Fibroblast of the aortic adventitia (primary cell): ENCODE measurements around the gene UBR3. TPM values are rescaled to one million over a fixed set of nuclear protein-coding genes. Genes with fewer than 3 reads are reported as not detected.
A peak's percentile ranks its signal among the peaks of the same experiment; 100 is the strongest.

ENCODE experiments used
- DNase-seq: peaks from one replicate; pipeline ENCODE4 v3.0.0-alpha.2; 2010; ENCODE audit warnings: low read depth
- H3K4me3 ChIP-seq: 2 replicates; pipeline ENCODE4 v1.5.1; 2011; ENCODE audit warnings: low read depth, mild to moderate bottlenecking, control low read depth, low read length, moderate library complexity
- total RNA-seq: library from RNA; depleted of rRNA; stranded (reverse); fragments of >200 nt; gene quantifications from 2 replicates; pipeline ENCODE4 v1.2.3, GENCODE V29; 2012; ENCODE audit warnings: low replicate concordance
- TF ChIP-seq, protein P1 (sequence below): IDR thresholded peaks from 2 replicates; pipeline ENCODE4 v1.5.1; 2011; ENCODE audit warnings: mild to moderate bottlenecking, low read length, control low read depth, inconsistent platforms; ENCODE audit not compliant: insufficient read depth

The UBR3 gene
- total RNA-seq, 1 donor: 45.5 TPM

DNA sequence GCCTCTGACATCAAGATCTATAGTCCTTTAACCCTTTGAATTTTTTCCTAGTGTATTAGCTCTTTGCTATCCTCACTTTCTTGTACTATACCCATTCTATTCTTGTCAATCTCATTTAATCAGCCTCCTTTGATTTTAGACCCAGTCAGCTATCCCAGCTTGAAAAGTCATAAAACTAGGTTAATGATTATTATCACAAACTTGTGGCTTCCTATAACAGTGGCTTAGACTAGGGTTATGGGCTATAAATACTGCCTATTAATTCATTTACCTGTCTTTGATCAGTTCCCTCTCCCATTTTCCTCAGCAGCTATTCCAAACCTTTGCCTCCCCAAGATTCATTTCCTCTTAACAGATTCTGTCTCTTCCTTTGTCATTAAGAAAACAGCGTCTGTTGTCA, 174.8 kb downstream of the UBR3 start:
- no peak overlapping the region for H3K4me3 ChIP-seq
- TF ChIP-seq, protein P1, sequence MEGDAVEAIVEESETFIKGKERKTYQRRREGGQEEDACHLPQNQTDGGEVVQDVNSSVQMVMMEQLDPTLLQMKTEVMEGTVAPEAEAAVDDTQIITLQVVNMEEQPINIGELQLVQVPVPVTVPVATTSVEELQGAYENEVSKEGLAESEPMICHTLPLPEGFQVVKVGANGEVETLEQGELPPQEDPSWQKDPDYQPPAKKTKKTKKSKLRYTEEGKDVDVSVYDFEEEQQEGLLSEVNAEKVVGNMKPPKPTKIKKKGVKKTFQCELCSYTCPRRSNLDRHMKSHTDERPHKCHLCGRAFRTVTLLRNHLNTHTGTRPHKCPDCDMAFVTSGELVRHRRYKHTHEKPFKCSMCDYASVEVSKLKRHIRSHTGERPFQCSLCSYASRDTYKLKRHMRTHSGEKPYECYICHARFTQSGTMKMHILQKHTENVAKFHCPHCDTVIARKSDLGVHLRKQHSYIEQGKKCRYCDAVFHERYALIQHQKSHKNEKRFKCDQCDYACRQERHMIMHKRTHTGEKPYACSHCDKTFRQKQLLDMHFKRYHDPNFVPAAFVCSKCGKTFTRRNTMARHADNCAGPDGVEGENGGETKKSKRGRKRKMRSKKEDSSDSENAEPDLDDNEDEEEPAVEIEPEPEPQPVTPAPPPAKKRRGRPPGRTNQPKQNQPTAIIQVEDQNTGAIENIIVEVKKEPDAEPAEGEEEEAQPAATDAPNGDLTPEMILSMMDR: no peak
- DNase-seq: no peak

DNA sequence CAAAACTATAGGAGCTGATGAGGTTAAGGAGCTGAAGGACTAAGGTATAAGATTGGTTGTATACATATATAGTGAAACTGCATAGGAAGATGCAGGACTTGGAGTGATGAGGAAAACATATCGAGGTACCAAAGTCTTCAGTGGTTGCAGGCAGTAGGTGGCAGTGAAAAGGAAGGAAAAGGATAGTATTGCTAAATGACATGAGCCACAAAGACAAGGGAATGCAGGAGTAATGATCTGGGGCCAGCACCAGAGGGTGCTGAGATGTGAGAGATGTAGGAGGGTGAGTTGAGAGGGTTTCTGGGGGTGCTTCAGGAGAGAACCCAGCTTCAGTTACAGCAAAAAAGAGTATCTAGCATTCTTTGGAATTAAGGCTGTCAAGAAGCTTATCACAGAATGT, 178.4 kb downstream of the UBR3 start:
- DNase-seq: no peak
- TF ChIP-seq, protein P1: no peak
- H3K4me3 ChIP-seq: no peak overlapping the region

DNA sequence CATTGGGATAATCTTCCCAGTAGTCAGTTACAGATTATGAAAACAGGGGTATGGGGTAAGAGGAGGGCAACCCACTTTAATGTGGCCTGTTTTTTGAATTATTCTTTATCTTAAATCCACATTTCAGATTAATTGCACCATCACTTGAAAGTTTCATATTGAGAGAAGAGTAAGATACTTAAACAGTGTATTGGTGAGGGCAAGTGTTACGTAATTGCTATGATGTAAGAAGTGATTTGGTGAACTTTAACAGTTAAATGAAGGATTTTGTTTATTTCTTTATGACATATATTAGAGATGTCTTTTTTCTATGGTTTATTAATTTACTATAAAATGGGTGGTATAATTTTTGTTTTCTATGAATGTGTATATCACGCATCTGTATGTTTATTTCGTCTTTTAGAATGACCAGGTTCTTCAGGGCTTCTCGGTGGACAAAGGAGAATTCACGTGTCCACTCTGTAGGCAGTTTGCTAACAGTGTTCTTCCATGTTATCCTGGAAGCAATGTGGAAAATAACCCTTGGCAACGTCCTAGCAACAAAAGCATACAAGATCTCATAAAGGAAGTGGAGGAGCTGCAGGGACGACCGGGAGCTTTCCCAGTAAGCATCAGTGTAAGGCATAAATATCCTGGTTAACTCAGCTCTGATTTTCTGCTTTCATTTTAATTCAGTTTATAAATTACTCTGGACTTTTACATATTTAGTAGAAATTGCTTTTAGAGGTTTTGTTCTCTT, 179.5 kb downstream of the UBR3 start:
- TF ChIP-seq, protein P1: no peak
- no peak overlapping the region for H3K4me3 ChIP-seq
- DNase-seq: peak; percentile 31

DNA sequence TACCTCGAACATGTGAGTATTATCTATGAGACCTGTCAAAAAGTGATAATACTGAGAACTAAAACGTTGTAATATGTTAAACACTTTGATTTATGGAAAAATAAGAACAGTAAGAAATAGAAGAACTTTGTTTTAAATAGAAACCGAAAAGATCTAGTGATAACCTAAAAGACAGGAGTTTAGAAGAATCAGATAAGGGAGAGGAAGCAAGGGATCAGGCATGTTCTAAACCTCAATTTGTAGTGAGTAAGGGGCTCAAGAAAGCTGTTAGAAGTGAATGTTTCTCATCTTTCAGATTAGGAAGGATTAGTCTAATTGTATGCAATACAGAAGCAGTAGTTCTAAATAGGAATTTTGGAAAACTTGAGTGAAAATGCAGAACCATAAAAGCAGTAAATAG, 182.0 kb downstream of the UBR3 start:
- TF ChIP-seq, protein P1: no peak
- H3K4me3 ChIP-seq: no peak overlapping the region
- DNase-seq: no peak

DNA sequence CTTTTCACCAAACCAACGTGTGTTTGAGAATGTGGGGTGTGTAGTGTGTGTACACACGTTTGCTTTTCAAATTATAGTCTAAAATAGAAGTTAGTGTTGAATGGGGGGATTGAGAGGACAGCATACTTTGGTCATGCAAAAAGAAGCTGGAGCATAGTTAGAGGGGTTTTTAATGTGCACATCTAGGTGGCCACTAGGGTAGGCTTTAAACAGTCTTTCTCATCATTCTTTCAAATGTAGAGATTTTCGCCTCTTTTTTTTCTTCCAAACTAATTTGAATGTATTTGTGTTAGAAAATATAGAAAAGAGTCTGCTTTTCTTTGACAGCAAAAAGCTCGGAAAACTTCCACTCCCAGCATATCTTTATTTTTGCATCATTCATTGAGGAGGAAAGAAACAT, 185.5 kb downstream of the UBR3 start:
- DNase-seq: no peak
- TF ChIP-seq, protein P1: no peak
- no peak overlapping the region for H3K4me3 ChIP-seq

DNA sequence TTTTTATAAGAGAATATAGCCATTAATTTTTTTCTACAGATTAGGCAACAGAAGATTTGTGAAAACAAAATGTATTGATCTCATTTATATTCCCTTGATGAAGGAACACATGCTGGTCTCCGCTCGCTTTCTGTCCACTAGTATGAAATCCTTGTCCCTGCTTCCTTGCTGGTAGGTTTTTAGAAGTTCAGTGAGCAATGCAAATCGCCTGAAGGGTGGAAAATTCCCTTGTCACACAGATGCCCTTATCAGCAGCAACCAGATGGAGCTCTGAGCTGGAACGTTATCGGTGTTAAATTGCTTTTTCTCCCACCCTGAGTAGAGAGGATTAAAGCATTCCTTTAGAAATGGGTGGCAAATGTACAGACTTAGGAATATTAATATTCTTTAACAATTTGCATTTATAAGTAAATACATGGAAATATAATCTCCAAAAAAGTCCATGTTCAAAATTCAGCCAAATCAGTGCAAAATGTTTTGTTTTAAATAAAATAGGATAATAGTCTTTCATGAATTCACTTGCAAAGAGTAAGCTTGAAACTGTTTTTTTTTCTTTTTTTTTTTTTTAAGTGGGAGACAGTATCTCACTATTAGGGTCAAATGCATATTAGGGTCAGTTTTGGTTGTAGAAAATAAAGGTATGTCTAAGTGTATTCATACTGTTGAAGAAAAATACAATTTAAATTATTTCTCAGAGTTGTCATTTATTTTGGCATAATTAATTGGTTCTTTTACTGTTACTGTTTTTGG, 186.7 kb downstream of the UBR3 start:
- TF ChIP-seq, protein P1: no peak
- H3K4me3 ChIP-seq: no peak overlapping the region
- DNase-seq: peak; percentile 48
